SK-N-SH treated with all-trans-retinoic acid at 6 μM for 48 hours (cell line): Measurements from ENCODE around the gene FAM174C.

Source experiments
- ARNTL ChIP-seq: fragments of 450-650 bp; formaldehyde crosslinking; IDR thresholded peaks from 2 replicates; pipeline ENCODE4 v1.5.0; 2020; ENCODE audit warnings: low read depth, mild to moderate bottlenecking, moderate library complexity, borderline replicate concordance
- BACH2 ChIP-seq: fragments of 250-450 bp; sonication (Bioruptor Pico); IDR thresholded peaks from 2 replicates; pipeline ENCODE4 v1.9.0; 2021; ENCODE audit warnings: mild to moderate bottlenecking, borderline replicate concordance
- ESRRG ChIP-seq: fragments of 250-450 bp; sonication (Bioruptor Pico); IDR thresholded peaks from 2 replicates; pipeline ENCODE4 v1.6.1; 2021; ENCODE audit warnings: mild to moderate bottlenecking
- GLIS3 ChIP-seq: fragments of 250-450 bp; sonication (Bioruptor Pico); IDR thresholded peaks from 2 replicates; pipeline ENCODE4 v1.5.0; 2020; ENCODE audit warnings: mild to moderate bottlenecking, moderate library complexity
- TCF4 ChIP-seq: fragments of 250-450 bp; sonication (Bioruptor Pico); IDR thresholded peaks from 2 replicates; pipeline ENCODE4 v1.8.0; 2021; ENCODE audit warnings: mild to moderate bottlenecking, moderate library complexity, borderline replicate concordance
- ZC3H10 ChIP-seq: fragments of 250-450 bp; sonication (Bioruptor Pico); IDR thresholded peaks from 2 replicates; pipeline ENCODE4 v1.5.1; 2021; ENCODE audit warnings: mild to moderate bottlenecking, moderate library complexity
- ZFP30 ChIP-seq: fragments of 450-650 bp; formaldehyde crosslinking; IDR thresholded peaks from 2 replicates; pipeline ENCODE4 v1.5.0; 2022; ENCODE audit warnings: mild to moderate bottlenecking, moderate library complexity
- TF ChIP-seq, protein P1 (sequence below): fragments of 250-450 bp; sonication (Bioruptor Pico); IDR thresholded peaks from 2 replicates; pipeline ENCODE4 v1.5.1; 2020; ENCODE audit warnings: low read depth, mild to moderate bottlenecking, moderate library complexity
- TF ChIP-seq, protein P2 (sequence below): fragments of 250-450 bp; sonication (Bioruptor Pico); IDR thresholded peaks from 2 replicates; pipeline ENCODE4 v1.8.0; 2020; ENCODE audit warnings: mild to moderate bottlenecking, moderate library complexity, borderline replicate concordance
- TF ChIP-seq, protein P3 (sequence below): fragments of 250-450 bp; sonication (Bioruptor Pico); IDR thresholded peaks from 2 replicates; pipeline ENCODE4 v1.5.0; 2020; ENCODE audit warnings: mild to moderate bottlenecking, moderate library complexity

DNA sequence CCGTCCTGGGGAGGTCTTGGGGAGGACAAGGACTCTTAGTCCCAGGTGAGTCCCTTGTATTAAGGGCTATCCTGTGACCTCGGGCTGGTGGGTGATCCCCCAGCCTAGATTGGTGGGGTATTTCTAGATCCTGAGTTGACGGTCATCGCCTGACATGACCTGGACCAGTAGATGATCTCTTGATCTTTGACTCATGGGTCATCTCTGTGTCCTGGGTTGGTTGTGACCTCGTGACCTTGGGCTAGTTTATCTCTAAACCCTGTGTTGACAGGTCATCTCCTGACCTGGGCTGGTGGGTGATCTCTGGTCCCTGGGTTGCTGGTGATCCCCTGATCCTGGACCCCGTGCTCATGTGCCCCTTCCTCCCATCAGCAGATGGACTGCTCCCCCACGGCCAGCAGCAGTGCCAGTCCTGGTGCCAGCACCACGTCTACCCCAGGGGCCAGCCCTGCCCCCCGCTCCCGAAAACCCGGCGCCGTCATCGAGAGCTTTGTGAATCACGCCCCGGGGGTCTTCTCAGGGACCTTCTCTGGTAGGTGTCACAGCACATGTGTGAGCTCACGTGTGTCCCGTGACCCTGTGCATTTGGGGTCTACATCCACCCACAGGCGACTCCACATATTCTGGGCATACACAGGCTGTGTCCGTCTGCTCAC is 20.7 kb upstream of the FAM174C start:
- no peak for TF ChIP-seq ZFP30
- TF ChIP-seq ESRRG, result no peak
- TF ChIP-seq TCF4 (CRISPR knock-in tag), result no peak
- TF ChIP-seq, protein P1, sequence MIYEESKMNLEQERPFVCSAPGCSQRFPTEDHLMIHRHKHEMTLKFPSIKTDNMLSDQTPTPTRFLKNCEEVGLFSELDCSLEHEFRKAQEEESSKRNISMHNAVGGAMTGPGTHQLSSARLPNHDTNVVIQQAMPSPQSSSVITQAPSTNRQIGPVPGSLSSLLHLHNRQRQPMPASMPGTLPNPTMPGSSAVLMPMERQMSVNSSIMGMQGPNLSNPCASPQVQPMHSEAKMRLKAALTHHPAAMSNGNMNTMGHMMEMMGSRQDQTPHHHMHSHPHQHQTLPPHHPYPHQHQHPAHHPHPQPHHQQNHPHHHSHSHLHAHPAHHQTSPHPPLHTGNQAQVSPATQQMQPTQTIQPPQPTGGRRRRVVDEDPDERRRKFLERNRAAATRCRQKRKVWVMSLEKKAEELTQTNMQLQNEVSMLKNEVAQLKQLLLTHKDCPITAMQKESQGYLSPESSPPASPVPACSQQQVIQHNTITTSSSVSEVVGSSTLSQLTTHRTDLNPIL, result no peak
- TF ChIP-seq, protein P2, sequence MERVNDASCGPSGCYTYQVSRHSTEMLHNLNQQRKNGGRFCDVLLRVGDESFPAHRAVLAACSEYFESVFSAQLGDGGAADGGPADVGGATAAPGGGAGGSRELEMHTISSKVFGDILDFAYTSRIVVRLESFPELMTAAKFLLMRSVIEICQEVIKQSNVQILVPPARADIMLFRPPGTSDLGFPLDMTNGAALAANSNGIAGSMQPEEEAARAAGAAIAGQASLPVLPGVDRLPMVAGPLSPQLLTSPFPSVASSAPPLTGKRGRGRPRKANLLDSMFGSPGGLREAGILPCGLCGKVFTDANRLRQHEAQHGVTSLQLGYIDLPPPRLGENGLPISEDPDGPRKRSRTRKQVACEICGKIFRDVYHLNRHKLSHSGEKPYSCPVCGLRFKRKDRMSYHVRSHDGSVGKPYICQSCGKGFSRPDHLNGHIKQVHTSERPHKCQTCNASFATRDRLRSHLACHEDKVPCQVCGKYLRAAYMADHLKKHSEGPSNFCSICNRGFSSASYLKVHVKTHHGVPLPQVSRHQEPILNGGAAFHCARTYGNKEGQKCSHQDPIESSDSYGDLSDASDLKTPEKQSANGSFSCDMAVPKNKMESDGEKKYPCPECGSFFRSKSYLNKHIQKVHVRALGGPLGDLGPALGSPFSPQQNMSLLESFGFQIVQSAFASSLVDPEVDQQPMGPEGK (CRISPR knock-in tag), result no peak
- TF ChIP-seq ZC3H10 (CRISPR knock-in tag), result no peak
- no peak for TF ChIP-seq ARNTL (CRISPR knock-in tag)
- no peak for TF ChIP-seq GLIS3 (CRISPR knock-in tag)
- TF ChIP-seq, protein P3, sequence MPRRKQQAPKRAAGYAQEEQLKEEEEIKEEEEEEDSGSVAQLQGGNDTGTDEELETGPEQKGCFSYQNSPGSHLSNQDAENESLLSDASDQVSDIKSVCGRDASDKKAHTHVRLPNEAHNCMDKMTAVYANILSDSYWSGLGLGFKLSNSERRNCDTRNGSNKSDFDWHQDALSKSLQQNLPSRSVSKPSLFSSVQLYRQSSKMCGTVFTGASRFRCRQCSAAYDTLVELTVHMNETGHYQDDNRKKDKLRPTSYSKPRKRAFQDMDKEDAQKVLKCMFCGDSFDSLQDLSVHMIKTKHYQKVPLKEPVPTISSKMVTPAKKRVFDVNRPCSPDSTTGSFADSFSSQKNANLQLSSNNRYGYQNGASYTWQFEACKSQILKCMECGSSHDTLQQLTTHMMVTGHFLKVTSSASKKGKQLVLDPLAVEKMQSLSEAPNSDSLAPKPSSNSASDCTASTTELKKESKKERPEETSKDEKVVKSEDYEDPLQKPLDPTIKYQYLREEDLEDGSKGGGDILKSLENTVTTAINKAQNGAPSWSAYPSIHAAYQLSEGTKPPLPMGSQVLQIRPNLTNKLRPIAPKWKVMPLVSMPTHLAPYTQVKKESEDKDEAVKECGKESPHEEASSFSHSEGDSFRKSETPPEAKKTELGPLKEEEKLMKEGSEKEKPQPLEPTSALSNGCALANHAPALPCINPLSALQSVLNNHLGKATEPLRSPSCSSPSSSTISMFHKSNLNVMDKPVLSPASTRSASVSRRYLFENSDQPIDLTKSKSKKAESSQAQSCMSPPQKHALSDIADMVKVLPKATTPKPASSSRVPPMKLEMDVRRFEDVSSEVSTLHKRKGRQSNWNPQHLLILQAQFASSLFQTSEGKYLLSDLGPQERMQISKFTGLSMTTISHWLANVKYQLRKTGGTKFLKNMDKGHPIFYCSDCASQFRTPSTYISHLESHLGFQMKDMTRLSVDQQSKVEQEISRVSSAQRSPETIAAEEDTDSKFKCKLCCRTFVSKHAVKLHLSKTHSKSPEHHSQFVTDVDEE (CRISPR knock-in tag), result no peak
- TF ChIP-seq BACH2 (CRISPR knock-in tag), result no peak
